Lower leg skin (tissue), 4 donors: ENCODE measurements around the gene NRM. TPM values are rescaled to one million over a fixed set of nuclear protein-coding genes. Genes with fewer than 3 reads are reported as not detected.

Experiments used
- DNase-seq, 2 donors: peaks; one replicate each; pipeline ENCODE4 v3.0.0-alpha.2; 2019; ENCODE audit warnings: low spot score in 2 of 2
- H3K4me3 ChIP-seq: fragments of 200-600 bp; sonication (generic); 2 replicates; pipeline ENCODE4 v1.5.1; 2017; ENCODE audit warnings: mild to moderate bottlenecking, low read depth; ENCODE audit not compliant: poor library complexity, severe bottlenecking
- POLR2A ChIP-seq, 2 donors: fragments of 450-650 bp; IDR thresholded peaks; one replicate each; pipeline ENCODE4 v1.6.1; 2016 to 2017; ENCODE audit warnings: antibody characterized with exemption in 2 of 2, mild to moderate bottlenecking in 1 of 2, moderate library complexity in 1 of 2
- WGBS, 2 donors: methylation state at CpG; one replicate each; pipeline ENCODE4 v1.1.5; 2018; 5-methylcytosine and 5-hydroxymethylcytosine counted together
- intact Hi-C: fragments of 100-400 bp; cut with DNase I; formaldehyde crosslinking; loops from one replicate; pipeline ENCODE4 v1.15.0; 2023; ENCODE audit warnings: low total_unique reads
- total RNA-seq, 4 donors: library from RNA; depleted of rRNA; stranded (reverse); fragments of >200 nt; gene quantifications; one replicate each; pipeline ENCODE4 v1.1.0, GENCODE V29; 2016
- TF ChIP-seq, protein P1 (sequence below), 3 donors: fragments of 450-650 bp; IDR thresholded peaks; one replicate each; pipeline ENCODE4 v1.5.1; 2016; ENCODE audit warnings: antibody characterized with exemption in 3 of 3, mild to moderate bottlenecking in 3 of 3, moderate library complexity in 2 of 3

NRM gene, protein sequence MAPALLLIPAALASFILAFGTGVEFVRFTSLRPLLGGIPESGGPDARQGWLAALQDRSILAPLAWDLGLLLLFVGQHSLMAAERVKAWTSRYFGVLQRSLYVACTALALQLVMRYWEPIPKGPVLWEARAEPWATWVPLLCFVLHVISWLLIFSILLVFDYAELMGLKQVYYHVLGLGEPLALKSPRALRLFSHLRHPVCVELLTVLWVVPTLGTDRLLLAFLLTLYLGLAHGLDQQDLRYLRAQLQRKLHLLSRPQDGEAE
- total RNA-seq, result 1 to 10 TPM; 4.3 to 6.9 (median 6.1) TPM

DNA sequence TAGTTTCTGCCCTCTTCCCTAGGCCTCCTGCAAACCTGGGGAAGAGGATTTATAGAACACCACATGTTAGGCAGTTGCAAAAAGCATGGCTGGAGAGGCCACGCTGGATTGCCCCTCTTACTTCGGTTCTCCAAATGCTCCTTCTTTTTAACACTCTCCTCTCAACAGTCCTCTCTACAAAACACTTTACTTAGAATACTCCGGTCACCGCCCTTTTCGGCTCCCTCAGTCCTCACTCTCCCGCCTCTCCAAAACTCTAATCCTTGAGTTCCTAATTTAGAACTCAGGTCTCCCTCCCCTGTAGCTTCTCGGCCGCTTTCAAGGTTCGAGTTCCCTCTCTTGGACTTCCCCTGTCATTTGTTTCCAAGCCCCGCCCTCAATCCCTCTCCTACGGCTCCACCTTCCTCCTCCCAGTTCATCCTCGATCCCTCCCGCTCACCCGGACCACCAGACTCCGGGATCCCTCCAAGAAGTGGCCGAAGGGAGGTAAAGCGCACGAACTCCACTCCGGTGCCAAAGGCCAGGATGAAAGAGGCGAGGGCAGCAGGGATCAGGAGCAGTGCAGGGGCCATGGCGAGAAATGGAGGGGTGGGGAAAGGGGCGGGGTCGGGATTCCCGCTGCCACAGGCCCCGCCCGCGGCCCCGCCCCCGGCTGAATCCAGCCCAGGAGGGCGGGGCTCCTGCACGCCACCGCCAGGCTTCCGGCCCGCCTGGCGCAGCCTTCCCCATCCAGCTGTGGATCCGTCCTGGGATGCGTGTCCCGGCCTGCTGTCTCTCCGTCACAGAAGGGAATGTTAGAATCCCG is at the start of gene NRM:
NRM (minus strand) TSS at position 582 of the 805 bp plus-strand sequence; CDS start at position 572, 10 bp downstream.
- 0 to 1% methylated on average over 34 to 40 of the region's 40 CpGs for whole genome bisulfite sequencing, 2 donors
- intact Hi-C loops, result no loop called here
- TF ChIP-seq POLR2A (IDR thresholded peaks at IDR 0.05), result no peak
- TF ChIP-seq, protein P1, sequence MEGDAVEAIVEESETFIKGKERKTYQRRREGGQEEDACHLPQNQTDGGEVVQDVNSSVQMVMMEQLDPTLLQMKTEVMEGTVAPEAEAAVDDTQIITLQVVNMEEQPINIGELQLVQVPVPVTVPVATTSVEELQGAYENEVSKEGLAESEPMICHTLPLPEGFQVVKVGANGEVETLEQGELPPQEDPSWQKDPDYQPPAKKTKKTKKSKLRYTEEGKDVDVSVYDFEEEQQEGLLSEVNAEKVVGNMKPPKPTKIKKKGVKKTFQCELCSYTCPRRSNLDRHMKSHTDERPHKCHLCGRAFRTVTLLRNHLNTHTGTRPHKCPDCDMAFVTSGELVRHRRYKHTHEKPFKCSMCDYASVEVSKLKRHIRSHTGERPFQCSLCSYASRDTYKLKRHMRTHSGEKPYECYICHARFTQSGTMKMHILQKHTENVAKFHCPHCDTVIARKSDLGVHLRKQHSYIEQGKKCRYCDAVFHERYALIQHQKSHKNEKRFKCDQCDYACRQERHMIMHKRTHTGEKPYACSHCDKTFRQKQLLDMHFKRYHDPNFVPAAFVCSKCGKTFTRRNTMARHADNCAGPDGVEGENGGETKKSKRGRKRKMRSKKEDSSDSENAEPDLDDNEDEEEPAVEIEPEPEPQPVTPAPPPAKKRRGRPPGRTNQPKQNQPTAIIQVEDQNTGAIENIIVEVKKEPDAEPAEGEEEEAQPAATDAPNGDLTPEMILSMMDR (IDR thresholded peaks at IDR 0.05), result no peak
- peak within 1 kb of the TSS; percentile 54 for H3K4me3 ChIP-seq
- peak; percentile 87 to 96 for DNase-seq

DNA sequence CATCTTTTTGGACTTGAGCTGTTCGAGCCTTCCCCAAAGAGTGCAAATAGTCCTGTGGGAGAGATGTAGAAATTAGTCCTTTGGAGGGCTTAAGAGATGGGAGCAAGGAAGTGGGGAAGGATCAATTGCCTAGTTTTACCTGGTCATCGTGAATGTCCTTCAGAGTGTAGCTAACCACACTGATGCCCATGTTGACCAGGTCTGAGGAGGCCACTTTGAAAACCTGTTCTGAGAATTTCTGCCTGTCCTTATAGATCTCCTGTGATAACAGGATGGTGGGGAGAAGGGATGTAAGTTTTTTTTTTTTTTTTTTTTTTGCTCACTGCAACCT is 49.7 kb upstream of the NRM start:
- TF ChIP-seq POLR2A (IDR thresholded peaks at IDR 0.05), result no peak
- TF ChIP-seq, protein P1 (IDR thresholded peaks at IDR 0.05), result no peak
- DNase-seq, result no peak
- WGBS, 2 donors, result 93% methylated on average over 2 of the region's 2 CpGs
- H3K4me3 ChIP-seq, result no peak overlapping the region
- intact Hi-C loops, result loop anchor here (10.0 kb wide), 2 partner anchors 74 to 134 kb away; no protein-coding TSS in a partner anchor

DNA sequence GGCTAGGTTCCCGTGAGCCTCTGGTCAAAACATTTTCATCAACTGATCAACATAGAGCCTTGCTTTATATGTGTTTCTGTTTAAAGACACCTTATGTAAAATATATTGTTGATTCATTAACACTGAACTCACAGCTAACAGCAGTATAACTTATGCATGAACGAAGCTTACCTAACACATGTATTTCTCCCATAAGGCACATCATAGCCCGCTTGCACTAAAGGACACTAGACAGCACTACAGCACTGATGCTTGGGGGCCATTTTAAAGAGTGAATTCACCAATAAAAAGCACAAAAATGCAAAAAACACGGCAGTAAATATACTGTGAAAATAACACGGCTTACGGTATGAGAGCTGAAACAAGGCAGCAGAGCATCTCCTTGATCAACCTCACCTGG is 47.7 kb upstream of the NRM start:
- TF ChIP-seq POLR2A (IDR thresholded peaks at IDR 0.05), result no peak
- TF ChIP-seq, protein P1 (IDR thresholded peaks at IDR 0.05), result no peak
- no peak overlapping the region for H3K4me3 ChIP-seq
- no peak for DNase-seq
- 86 to 87% methylated on average over 6 of the region's 6 CpGs for WGBS, 2 donors
- intact Hi-C loops, result no loop called here

DNA sequence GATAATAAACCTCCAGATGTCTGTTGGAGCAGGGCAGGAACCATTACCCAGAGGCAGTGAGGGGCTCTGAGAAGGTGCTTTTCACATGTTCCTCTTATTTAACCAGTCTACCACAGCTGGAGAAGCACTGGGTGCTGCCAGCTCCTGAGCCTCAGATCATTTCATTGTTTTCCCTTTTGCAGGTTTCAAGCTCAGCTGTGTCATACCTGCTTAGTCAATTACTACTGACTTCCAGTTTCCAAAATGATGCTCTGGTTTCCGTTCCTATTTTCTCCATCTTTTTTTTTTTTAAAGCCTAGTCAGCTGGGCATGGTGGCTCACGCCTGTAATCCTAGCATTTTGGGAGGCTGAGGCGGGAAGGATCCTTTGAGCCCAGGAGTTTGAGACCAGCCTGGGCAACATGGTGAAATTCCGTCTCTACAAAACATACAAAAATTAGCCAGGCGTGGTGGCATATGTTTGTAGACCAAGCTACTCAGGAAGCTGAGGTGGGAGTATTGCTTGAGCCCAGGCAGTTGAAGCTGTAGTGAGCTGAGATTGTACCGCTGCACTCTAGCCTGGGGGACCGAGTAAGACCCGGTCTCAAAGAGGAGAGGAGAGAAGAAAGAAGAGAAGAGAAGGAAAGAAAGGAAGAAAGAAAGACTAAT is 45.0 kb upstream of the NRM start:
- TF ChIP-seq, protein P1 (IDR thresholded peaks at IDR 0.05), result no peak
- TF ChIP-seq POLR2A (IDR thresholded peaks at IDR 0.05), result no peak
- no peak overlapping the region for H3K4me3 ChIP-seq
- intact Hi-C loops, result no loop called here
- DNase-seq, result no peak
- WGBS, 2 donors, result 80 to 88% methylated on average over 8 of the region's 8 CpGs

DNA sequence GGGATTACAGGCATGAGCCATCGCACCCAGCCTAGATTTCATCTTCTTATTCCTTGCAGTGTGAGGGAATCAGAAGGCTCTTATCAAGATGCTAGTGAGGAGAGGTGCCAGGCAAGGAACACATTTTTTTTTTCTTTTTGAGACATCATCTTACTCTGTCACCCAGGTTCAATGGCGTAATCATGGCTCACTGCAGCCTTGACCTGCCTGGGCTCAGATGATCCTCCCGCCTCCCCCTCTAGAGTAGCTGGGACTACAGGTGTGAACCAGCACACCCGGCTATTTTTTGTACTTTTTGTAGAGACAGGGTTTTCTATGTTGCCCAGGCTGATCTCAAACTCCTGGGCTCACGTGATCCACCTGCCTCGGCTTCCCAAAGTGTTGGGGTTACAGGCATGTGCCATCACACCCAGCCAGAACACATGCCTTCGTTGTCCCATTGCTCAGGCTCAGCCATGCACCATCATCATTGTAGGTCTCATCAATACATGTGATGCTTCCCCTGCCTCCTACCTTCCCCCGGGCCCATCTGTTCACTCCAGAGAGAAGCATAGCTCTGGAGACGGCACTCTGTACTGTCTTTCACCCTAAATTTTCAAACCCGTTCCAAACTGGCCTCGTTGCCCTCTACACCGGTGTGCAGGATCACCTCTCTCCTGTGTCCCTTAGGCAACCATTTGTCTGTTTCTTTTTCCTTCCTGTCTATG is 41.6 kb upstream of the NRM start:
- 92% methylated on average over 12 of the region's 12 CpGs for WGBS, 2 donors
- intact Hi-C loops, result no loop called here
- no peak for TF ChIP-seq POLR2A (IDR thresholded peaks at IDR 0.05)
- TF ChIP-seq, protein P1 (IDR thresholded peaks at IDR 0.05), result no peak

More for the DNA sequence above, 41.6 kb upstream of the NRM start:
- DNase-seq, result no peak
- H3K4me3 ChIP-seq, result no peak overlapping the region
